ENCODE data around the gene MMP24OS.

Gene MMP24OS

DNA sequence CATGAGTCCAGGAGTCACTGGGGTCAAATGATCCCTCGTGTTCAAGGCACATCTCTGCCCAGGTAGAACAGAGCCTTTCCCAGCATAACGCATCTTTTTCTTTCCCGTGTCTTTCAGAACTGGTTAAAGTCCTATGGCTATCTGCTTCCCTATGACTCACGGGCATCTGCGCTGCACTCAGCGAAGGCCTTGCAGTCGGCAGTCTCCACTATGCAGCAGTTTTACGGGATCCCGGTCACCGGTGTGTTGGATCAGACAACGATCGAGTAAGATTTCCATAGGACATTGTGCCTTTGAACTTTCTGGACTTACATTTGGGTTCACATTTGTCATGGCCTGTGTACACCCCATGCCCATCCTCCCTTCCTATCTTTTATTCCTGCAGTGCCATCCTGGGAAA is 31.2 kb downstream of the MMP24OS start:
- DNase-seq (ENCODE audit: low read depth in 2 of 2): no peak
- no peak overlapping the region for H3K4me3 ChIP-seq (replicated peaks in 1 of 2; ENCODE audit: low read depth in 2 of 2, low read length in 2 of 2)
- TF ChIP-seq, protein P1, sequence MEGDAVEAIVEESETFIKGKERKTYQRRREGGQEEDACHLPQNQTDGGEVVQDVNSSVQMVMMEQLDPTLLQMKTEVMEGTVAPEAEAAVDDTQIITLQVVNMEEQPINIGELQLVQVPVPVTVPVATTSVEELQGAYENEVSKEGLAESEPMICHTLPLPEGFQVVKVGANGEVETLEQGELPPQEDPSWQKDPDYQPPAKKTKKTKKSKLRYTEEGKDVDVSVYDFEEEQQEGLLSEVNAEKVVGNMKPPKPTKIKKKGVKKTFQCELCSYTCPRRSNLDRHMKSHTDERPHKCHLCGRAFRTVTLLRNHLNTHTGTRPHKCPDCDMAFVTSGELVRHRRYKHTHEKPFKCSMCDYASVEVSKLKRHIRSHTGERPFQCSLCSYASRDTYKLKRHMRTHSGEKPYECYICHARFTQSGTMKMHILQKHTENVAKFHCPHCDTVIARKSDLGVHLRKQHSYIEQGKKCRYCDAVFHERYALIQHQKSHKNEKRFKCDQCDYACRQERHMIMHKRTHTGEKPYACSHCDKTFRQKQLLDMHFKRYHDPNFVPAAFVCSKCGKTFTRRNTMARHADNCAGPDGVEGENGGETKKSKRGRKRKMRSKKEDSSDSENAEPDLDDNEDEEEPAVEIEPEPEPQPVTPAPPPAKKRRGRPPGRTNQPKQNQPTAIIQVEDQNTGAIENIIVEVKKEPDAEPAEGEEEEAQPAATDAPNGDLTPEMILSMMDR (IDR thresholded peaks at IDR 0.05; ENCODE audit: low read depth, low read length): no peak

DNA sequence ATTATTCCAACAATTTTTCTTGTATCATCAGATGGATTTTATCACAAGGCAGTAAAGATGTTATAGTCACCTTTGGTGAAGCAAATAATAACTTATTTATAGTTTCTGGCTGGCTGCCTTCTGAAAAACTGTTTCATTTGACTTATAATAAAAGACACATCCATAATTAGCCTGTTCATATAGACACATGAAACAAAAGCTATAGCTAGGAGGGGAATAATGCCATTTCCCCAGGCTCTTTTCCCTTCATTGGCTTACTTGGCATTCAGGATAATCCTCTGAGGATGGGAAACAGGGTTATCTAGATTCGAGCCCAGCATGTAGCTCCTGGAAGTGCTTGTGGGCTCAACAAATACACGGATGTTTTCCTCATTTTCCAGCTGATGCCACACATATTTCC is 33.9 kb downstream of the MMP24OS start:
- DNase-seq (ENCODE audit: low read depth in 2 of 2): no peak
- TF ChIP-seq, protein P1 (IDR thresholded peaks at IDR 0.05; ENCODE audit: low read depth, low read length): no peak
- H3K4me3 ChIP-seq (replicated peaks in 1 of 2; ENCODE audit: low read depth in 2 of 2, low read length in 2 of 2): no peak overlapping the region

GRCh38 chr20:35243317-35243716 is 34.6 kb downstream of the MMP24OS start:
- H3K4me3 ChIP-seq (replicated peaks in 1 of 2; ENCODE audit: low read depth in 2 of 2, low read length in 2 of 2): no peak overlapping the region
- no peak for DNase-seq (ENCODE audit: low read depth in 2 of 2)
- TF ChIP-seq, protein P1 (IDR thresholded peaks at IDR 0.05; ENCODE audit: low read depth, low read length): no peak

DNA sequence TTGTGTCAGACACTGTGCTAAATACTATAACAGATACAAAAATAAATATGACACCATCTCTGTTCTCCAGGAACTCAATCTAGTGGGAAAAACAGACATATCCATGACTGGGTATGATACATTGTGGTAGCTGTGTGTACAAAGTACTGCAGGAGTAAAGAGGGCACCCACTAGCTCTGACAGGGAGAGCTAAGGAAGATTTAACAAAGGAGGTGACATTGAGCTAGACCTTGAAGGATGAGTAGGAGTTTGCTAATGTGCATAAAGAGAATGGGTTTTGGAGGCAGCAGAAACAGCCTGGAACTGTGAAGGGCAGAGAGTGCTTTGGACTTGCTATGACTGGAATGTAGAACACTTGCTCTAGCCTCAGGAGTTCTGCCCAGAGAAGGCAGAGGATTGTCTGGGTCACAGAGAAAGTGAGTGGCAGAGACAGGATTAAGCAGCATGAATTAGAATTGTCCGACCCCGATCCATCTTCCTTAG is 37.1 kb downstream of the MMP24OS start:
- DNase-seq (ENCODE audit: low read depth in 2 of 2): no peak
- no peak overlapping the region for H3K4me3 ChIP-seq (replicated peaks in 1 of 2; ENCODE audit: low read depth in 2 of 2, low read length in 2 of 2)
- TF ChIP-seq, protein P1 (IDR thresholded peaks at IDR 0.05; ENCODE audit: low read depth, low read length): no peak

- no peak overlapping the region for H3K4me3 ChIP-seq (replicated peaks in 1 of 2; ENCODE audit: low read depth in 2 of 2, low read length in 2 of 2)
- DNase-seq (ENCODE audit: low read depth in 2 of 2): no peak
- TF ChIP-seq, protein P1 (IDR thresholded peaks at IDR 0.05; ENCODE audit: low read depth, low read length): no peak
Observed at GRCh38 chr20:35240083-35240810, 37.7 kb downstream of the MMP24OS start.

DNA sequence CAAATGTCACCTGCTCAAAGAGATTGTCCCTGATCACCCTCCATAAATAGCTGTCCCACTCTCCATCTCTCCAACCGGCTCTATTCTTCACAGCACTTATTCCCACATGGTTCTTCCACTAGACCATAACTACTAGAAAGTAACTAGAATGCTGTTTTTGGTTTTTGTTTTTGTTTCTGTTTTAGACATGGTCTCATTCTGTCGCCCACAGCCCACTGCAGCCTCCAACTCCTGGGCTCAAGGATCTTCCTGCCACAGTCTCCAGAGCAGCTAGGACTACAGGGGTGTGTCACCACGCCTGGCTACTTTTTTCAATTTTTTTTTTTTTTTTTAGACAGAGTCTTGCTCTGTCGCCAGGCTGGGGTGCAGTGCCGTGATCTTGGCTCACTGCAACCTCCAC is 39.2 kb downstream of the MMP24OS start:
- H3K4me3 ChIP-seq (replicated peaks in 1 of 2; ENCODE audit: low read depth in 2 of 2, low read length in 2 of 2): no peak overlapping the region
- DNase-seq (ENCODE audit: low read depth in 2 of 2): no peak
- TF ChIP-seq, protein P1 (IDR thresholded peaks at IDR 0.05; ENCODE audit: low read depth, low read length): no peak

GRCh38 chr20:35238170-35238569 is 39.8 kb downstream of the MMP24OS start:
- TF ChIP-seq, protein P1 (IDR thresholded peaks at IDR 0.05; ENCODE audit: low read depth, low read length): no peak
- no peak overlapping the region for H3K4me3 ChIP-seq (replicated peaks in 1 of 2; ENCODE audit: low read depth in 2 of 2, low read length in 2 of 2)

More at GRCh38 chr20:35238170-35238569, 39.8 kb downstream of the MMP24OS start:
- DNase-seq (ENCODE audit: low read depth in 2 of 2): no peak
